Measurements from ENCODE around the gene NT5C3B. TPM values are rescaled to one million over a fixed set of nuclear protein-coding genes. Genes with fewer than 3 reads are reported as not detected.
A peak's percentile ranks its signal among the peaks of the same experiment; 100 is the strongest.

The NT5C3B gene
- total RNA-seq, 2 experiments from 2014 or later = 0.16 to 12.1 TPM

DNA sequence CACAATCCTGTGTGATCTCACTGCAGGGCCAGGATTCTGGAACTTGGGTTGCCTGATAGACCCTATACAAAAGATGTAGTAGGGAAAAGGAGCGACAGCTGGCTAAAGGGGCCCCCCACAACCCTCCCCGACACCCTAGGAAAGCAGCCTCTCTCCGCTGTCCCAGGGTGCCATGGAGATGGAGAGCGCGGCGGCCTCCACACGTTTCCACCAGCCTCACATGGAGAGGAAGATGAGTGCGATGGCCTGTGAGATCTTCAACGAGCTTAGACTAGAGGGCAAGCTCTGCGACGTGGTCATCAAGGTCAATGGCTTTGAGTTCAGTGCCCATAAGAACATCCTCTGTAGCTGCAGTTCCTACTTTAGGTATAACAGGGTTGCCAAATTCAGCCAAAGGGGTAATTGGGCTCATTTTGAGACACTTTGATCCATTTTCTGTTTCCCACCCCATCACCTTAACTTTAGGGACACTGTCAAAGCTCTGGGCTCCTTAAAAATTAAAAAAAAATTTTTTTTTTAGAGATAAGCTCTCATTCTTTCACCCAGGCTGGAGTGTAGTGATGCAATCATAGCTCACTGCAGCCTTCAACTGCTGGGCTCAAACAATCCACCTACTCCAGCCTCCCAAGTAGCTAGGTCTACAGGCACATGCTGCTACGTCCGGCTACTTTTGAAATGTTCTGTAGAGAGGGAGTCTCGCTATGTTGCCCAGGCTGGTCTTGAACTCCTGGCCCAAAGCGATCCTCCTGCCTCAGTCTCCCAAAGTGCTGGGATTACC lies 1.9 kb upstream of the NT5C3B start, which contains the start of gene KLHL10:
KLHL10 (plus strand) TSS at position 65 of the 778 bp plus-strand sequence; CDS start at position 173, 108 bp downstream.
- BruUV-seq (replicated peaks) = no TSS peak
- no peaks in the 10 kb centered on the region for H3K79me2 ChIP-seq (ENCODE audit: insufficient read depth, low read depth, low read length)
- no peak within 1 kb of the TSS for H3K4me3 ChIP-seq (ENCODE audit: low read depth, low read length, poor library complexity, severe bottlenecking)
- no peak within 1 kb of the TSS for H2AFZ ChIP-seq (ENCODE audit: low read length)
- TF ChIP-seq, protein P1, sequence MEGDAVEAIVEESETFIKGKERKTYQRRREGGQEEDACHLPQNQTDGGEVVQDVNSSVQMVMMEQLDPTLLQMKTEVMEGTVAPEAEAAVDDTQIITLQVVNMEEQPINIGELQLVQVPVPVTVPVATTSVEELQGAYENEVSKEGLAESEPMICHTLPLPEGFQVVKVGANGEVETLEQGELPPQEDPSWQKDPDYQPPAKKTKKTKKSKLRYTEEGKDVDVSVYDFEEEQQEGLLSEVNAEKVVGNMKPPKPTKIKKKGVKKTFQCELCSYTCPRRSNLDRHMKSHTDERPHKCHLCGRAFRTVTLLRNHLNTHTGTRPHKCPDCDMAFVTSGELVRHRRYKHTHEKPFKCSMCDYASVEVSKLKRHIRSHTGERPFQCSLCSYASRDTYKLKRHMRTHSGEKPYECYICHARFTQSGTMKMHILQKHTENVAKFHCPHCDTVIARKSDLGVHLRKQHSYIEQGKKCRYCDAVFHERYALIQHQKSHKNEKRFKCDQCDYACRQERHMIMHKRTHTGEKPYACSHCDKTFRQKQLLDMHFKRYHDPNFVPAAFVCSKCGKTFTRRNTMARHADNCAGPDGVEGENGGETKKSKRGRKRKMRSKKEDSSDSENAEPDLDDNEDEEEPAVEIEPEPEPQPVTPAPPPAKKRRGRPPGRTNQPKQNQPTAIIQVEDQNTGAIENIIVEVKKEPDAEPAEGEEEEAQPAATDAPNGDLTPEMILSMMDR (conservative IDR thresholded peaks at IDR 0.05; ENCODE audit: low read length) = no peak
- no peak for TF ChIP-seq EZH2phosphoT487 (IDR thresholded peaks at IDR 0.05; ENCODE audit: borderline replicate concordance, low read depth, low read length)
- no peaks in the 10 kb centered on the region for H4K20me1 ChIP-seq (ENCODE audit: insufficient read depth, low read length)
- H3K9me2 ChIP-seq (ENCODE audit: insufficient read depth, low read length) = no peaks in the 10 kb centered on the region
- no peak for DNase-seq (ENCODE audit: low spot score)
- no peaks in the 10 kb centered on the region for H3K9me3 ChIP-seq (ENCODE audit: low read length)
- intact Hi-C loops (cut with micrococcal nuclease; ENCODE audit: unreplicated experiment) = no loop called here
- H3K27ac ChIP-seq (ENCODE audit: low read depth, low read length, poor library complexity, severe bottlenecking) = no peak within 1 kb of the TSS
- CTCF ChIA-PET (ENCODE audit: unreplicated experiment) = no interaction called here
- no peaks in the 10 kb centered on the region for H3K36me3 ChIP-seq (ENCODE audit: insufficient read depth, low read length)
- no peaks in the 10 kb centered on the region for H3K4me1 ChIP-seq (ENCODE audit: insufficient read depth, low read length, poor library complexity, severe bottlenecking)
- no peak within 1 kb of the TSS; the same call in 1 of the 2 replicates for H3K4me2 ChIP-seq (ENCODE audit: low read length)
- POLR2A ChIA-PET = interaction anchor here (0.6 to 0.7 kb wide), 3 partner anchors 16 to 296 kb away, joined by 3 to 5 read pairs (median 4); partner anchors contain the start of gene KLHL11

DNA sequence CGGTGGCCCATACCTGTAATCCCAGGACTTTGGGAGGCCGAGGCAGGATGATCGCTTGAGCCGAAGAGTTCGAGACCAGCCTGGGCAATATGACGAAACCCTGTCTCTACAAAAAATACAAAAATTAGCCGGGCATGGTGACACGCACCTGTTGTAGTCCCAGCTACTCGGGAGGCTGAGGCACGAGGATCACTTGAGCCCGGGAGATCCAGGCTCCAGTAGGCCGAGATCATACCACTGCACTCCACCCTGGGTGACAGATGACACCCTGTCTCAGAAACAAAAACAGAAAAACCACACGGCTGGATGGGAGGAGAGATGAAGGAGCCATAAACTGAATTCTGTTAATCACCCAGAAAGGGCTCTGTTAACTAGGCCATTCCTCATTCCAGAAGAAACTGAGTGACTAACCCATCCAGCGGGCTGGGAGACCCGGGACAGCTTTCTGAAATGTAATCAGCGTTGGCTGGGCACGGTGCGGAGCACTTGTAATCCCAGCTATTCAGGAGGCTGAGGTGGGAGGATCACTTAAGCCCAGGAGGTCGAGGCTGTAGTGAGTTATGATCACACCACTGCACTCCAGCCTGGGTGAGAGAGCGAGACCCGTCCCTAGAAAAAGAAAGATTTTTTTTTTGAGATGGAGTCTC lies 641 bp upstream of the NT5C3B start:
- no peaks in the 10 kb centered on the region for H3K9me3 ChIP-seq (ENCODE audit: low read length)
- peak overlapping the region; percentile 29; the same call in 1 of the 2 replicates for H3K4me2 ChIP-seq (ENCODE audit: low read length)
- no peak overlapping the region for H3K27ac ChIP-seq (ENCODE audit: low read depth, low read length, poor library complexity, severe bottlenecking)
- no TSS peak for BruUV-seq (replicated peaks)
- no peaks in the 10 kb centered on the region for H3K9me2 ChIP-seq (ENCODE audit: insufficient read depth, low read length)
- H4K20me1 ChIP-seq (ENCODE audit: insufficient read depth, low read length) = no peaks in the 10 kb centered on the region
- TF ChIP-seq, protein P1 (conservative IDR thresholded peaks at IDR 0.05; ENCODE audit: low read length) = no peak
- no peak for TF ChIP-seq EZH2phosphoT487 (IDR thresholded peaks at IDR 0.05; ENCODE audit: borderline replicate concordance, low read depth, low read length)
- ChIA-PET POLR2A (no interaction called here), CTCF (ENCODE audit: unreplicated experiment) (no interaction called here)
- no peak overlapping the region for H2AFZ ChIP-seq (ENCODE audit: low read length)
- no peak for DNase-seq (ENCODE audit: low spot score)
- H3K36me3 ChIP-seq (ENCODE audit: insufficient read depth, low read length) = no peaks in the 10 kb centered on the region
- intact Hi-C loops (cut with micrococcal nuclease; ENCODE audit: unreplicated experiment) = no loop called here
- H3K4me1 ChIP-seq (ENCODE audit: insufficient read depth, low read length, poor library complexity, severe bottlenecking) = no peaks in the 10 kb centered on the region
- H3K4me3 ChIP-seq (ENCODE audit: low read depth, low read length, poor library complexity, severe bottlenecking) = no peak overlapping the region
- no peaks in the 10 kb centered on the region for H3K79me2 ChIP-seq (ENCODE audit: insufficient read depth, low read depth, low read length)
